HepG2 (cell line): ENCODE measurements around the gene ZMYND10. TPM values are rescaled to one million over a fixed set of nuclear protein-coding genes. Genes with fewer than 3 reads are reported as not detected.
A peak's percentile ranks its signal among the peaks of the same experiment; 100 is the strongest.

ENCODE experiments used
- ARNT2 ChIP-seq: sonication (generic); formaldehyde crosslinking; IDR thresholded peaks from 2 replicates; pipeline ENCODE4 v1.8.0; 2022; ENCODE audit warnings: mild to moderate bottlenecking, low read depth, missing genetic modification reagents, moderate library complexity
- BRF2 ChIP-seq: sonication (generic); formaldehyde crosslinking; IDR thresholded peaks from 2 replicates; pipeline ENCODE4 v1.8.1; 2022; ENCODE audit warnings: mild to moderate bottlenecking, missing genetic modification reagents
- CENPT ChIP-seq: sonication (generic); formaldehyde crosslinking; IDR thresholded peaks from 2 replicates; pipeline ENCODE4 v1.8.0; 2022; ENCODE audit warnings: low read depth, mild to moderate bottlenecking, moderate library complexity, missing genetic modification reagents
- CSRNP1 ChIP-seq: sonication (generic); formaldehyde crosslinking; IDR thresholded peaks from 2 replicates; pipeline ENCODE4 v1.8.1; 2023; ENCODE audit warnings: mild to moderate bottlenecking, missing genetic modification reagents
- KDM2A ChIP-seq: sonication (generic); formaldehyde crosslinking; IDR thresholded peaks from 2 replicates; pipeline ENCODE4 v1.4.0; 2020; ENCODE audit warnings: low read depth, missing genetic modification reagents, borderline replicate concordance
- NFYB ChIP-seq: sonication (generic); formaldehyde crosslinking; IDR thresholded peaks from 2 replicates; pipeline ENCODE4 v1.4.0; 2020; ENCODE audit warnings: missing genetic modification reagents
- PHF21A ChIP-seq: sonication (generic); formaldehyde crosslinking; IDR thresholded peaks from 2 replicates; pipeline ENCODE4 v1.5.0; 2020; ENCODE audit warnings: mild to moderate bottlenecking, missing genetic modification reagents
- SP2 ChIP-seq: sonication (generic); formaldehyde crosslinking; IDR thresholded peaks from 2 replicates; pipeline ENCODE4 v1.5.1; 2020; ENCODE audit warnings: mild to moderate bottlenecking, missing genetic modification reagents
- TBX2 ChIP-seq: sonication (generic); formaldehyde crosslinking; IDR thresholded peaks from 2 replicates; pipeline ENCODE4 v1.5.0; 2020; ENCODE audit warnings: missing genetic modification reagents, mild to moderate bottlenecking, borderline replicate concordance
- TCF12 ChIP-seq, 2 experiments: fragments of 450-650 bp in 1 of 2; sonication (generic) in 1 of 2; formaldehyde crosslinking in 1 of 2; IDR thresholded peaks; 2 replicates each; pipeline versions ENCODE4 v1.6.1 to v1.8.0; 2017 to 2022; ENCODE audit warnings: antibody characterized with exemption in 1 of 2, mild to moderate bottlenecking in 1 of 2, missing genetic modification reagents in 1 of 2, moderate library complexity in 1 of 2
- TMF1 ChIP-seq: sonication (generic); formaldehyde crosslinking; IDR thresholded peaks from 2 replicates; pipeline ENCODE4 v1.8.1; 2022; ENCODE audit warnings: low read depth, missing genetic modification reagents
- TP53 ChIP-seq: sonication (generic); formaldehyde crosslinking; conservative IDR thresholded peaks from 2 replicates; pipeline ENCODE4 v1.4.0; 2020; ENCODE audit warnings: missing genetic modification reagents
- ZBTB46 ChIP-seq: sonication (generic); formaldehyde crosslinking; IDR thresholded peaks from 2 replicates; pipeline ENCODE4 v1.4.0; 2020; ENCODE audit warnings: mild to moderate bottlenecking, missing genetic modification reagents, borderline replicate concordance
- ZFP62 ChIP-seq: sonication (generic); formaldehyde crosslinking; IDR thresholded peaks from 2 replicates; pipeline ENCODE4 v1.4.0; 2020; ENCODE audit warnings: missing genetic modification reagents
- ZNF333 ChIP-seq: sonication (generic); formaldehyde crosslinking; IDR thresholded peaks from 2 replicates; pipeline ENCODE4 v1.4.0; 2020; ENCODE audit warnings: mild to moderate bottlenecking, missing genetic modification reagents, borderline replicate concordance
- ZNF574 ChIP-seq: sonication (generic); formaldehyde crosslinking; IDR thresholded peaks from 2 replicates; pipeline ENCODE4 v1.4.0; 2020; ENCODE audit warnings: missing genetic modification reagents
- ZNF670 ChIP-seq: sonication (generic); formaldehyde crosslinking; IDR thresholded peaks from 2 replicates; pipeline ENCODE4 v1.8.0; 2022; ENCODE audit warnings: mild to moderate bottlenecking, missing genetic modification reagents, borderline replicate concordance
- ZNF704 ChIP-seq: sonication (generic); formaldehyde crosslinking; IDR thresholded peaks from 2 replicates; pipeline ENCODE4 v1.8.1; 2023; ENCODE audit warnings: mild to moderate bottlenecking, inconsistent platforms, moderate library complexity, missing genetic modification reagents, borderline replicate concordance
- polyA plus RNA-seq, 8 experiments: library from polyadenylated mRNA; depleted of rRNA in 3 of 8; stranded (reverse) in 7 of 8; unstranded in 1 of 8; fragments of >200 nt; fragmentation: Illumina TruSeq in 4 of 8; extraction: Trizol in 4 of 8; gene quantifications; 2 replicates each; pipeline versions ENCODE4 v1.2.1 to v1.2.3, GENCODE V29; 2011 to 2016; ENCODE audit warnings: low read depth in 4 of 8, missing spikeins in 1 of 8, mixed read lengths in 1 of 8; ENCODE audit not compliant: insufficient read depth in 1 of 8
- total RNA-seq, 5 experiments: library from RNA; depleted of rRNA; stranded (reverse); fragments of >200 nt; fragmentation: Illumina TruSeq; extraction: Trizol; gene quantifications; 2 replicates each; pipeline ENCODE4 v1.2.3, GENCODE V29; 2016; ENCODE audit warnings: low read depth in 1 of 5

The ZMYND10 gene
- total and polyA plus RNA-seq, 2 of the 13 experiments (the other 11 are each of a cell fraction or from before 2014, with no cell fraction given): 0.60 to 0.74 TPM

GRCh38 chr3:50337175-50337861 lies 8.2 kb downstream of the ZMYND10 start (continued):
- TF ChIP-seq BRF2 (CRISPR knock-in tag) (0 out of 2 replicates have a peak, but pooled peaks have one; percentile 71), TBX2 (CRISPR knock-in tag) (peak; percentile 62), ARNT2 (peak; percentile 91), TCF12 (IDR thresholded peaks at IDR 0.05) (no peak), TCF12 (CRISPR knock-in tag; IDR thresholded peaks at IDR 0.05) (0 out of 2 replicates have a peak, but pooled peaks have one; percentile 71), ZNF574 (CRISPR knock-in tag) (peak; percentile 69), SP2 (CRISPR knock-in tag) (peak; percentile 51; the same call in 1 of the 2 replicates), NFYB (peak; percentile 58), CENPT (peak; percentile 25; the same call in 1 of the 2 replicates), KDM2A (CRISPR knock-in tag) (peak; percentile 49; the same call in 1 of the 2 replicates), TP53 (CRISPR knock-in tag) (no peak), ZFP62 (CRISPR knock-in tag) (no peak), CSRNP1 (CRISPR knock-in tag) (peak; percentile 84), TMF1 (CRISPR knock-in tag) (peak; percentile 91), ZNF333 (CRISPR knock-in tag) (peak; percentile 82; the same call in 1 of the 2 replicates), ZNF704 (peak; percentile 71; the same call in 1 of the 2 replicates), ZBTB46 (CRISPR knock-in tag) (no peak; the same call in 1 of the 2 replicates), PHF21A (CRISPR knock-in tag) (peak; percentile 84), ZNF670 (CRISPR knock-in tag) (no peak)
